IPS DF 4.7 (cell line): ENCODE measurements around the gene SCCPDH.
"Not testable (repeated sequence)": the region's sequence is repeated elsewhere in the genome, so short reads cannot be mapped to it uniquely, and the experiment has no call there.

Experiments
- DNase-seq: peaks from one replicate; pipeline ENCODE4 v3.0.0-alpha.2; 2013; ENCODE audit warnings: low spot score; ENCODE audit errors: extremely low read depth

The SCCPDH gene

GRCh38 chr1:246703581-246703980 lies 20.6 kb upstream of the SCCPDH start:
- no peak for DNase-seq

GRCh38 chr1:246705368-246705767 lies 18.8 kb upstream of the SCCPDH start:
- no peak for DNase-seq

- DNase-seq = no peak
Observed at GRCh38 chr1:246708166-246708565, 16.0 kb upstream of the SCCPDH start.

GRCh38 chr1:246709196-246709595 lies 15.0 kb upstream of the SCCPDH start:
- no peak for DNase-seq

GRCh38 chr1:246709835-246710234 lies 14.4 kb upstream of the SCCPDH start:
- no peak for DNase-seq

- DNase-seq = no peak
Observed at GRCh38 chr1:246711548-246712003, 12.6 kb upstream of the SCCPDH start.

- not testable (repeated sequence) for DNase-seq
Observed at GRCh38 chr1:246712428-246712827, 11.8 kb upstream of the SCCPDH start.

GRCh38 chr1:246719361-246719760 lies 4.8 kb upstream of the SCCPDH start:
- not testable (repeated sequence) for DNase-seq

- not testable (repeated sequence) for DNase-seq
Observed at GRCh38 chr1:246720814-246721213, 3.4 kb upstream of the SCCPDH start.

- no peak for DNase-seq
Observed at GRCh38 chr1:246722720-246723119, 1.5 kb upstream of the SCCPDH start.

- DNase-seq = no peak
Observed at GRCh38 chr1:246724731-246725095, 504 bp downstream of the SCCPDH start.

- DNase-seq = no peak
Observed at GRCh38 chr1:246725191-246725590, 982 bp downstream of the SCCPDH start.

GRCh38 chr1:246726255-246726679 lies 2.1 kb downstream of the SCCPDH start:
- no peak for DNase-seq

GRCh38 chr1:246726881-246727280 lies 2.7 kb downstream of the SCCPDH start:
- DNase-seq = no peak

GRCh38 chr1:246727594-246727993 lies 3.4 kb downstream of the SCCPDH start:
- no peak for DNase-seq

GRCh38 chr1:246728311-246728710 lies 4.1 kb downstream of the SCCPDH start:
- no peak for DNase-seq

- not testable (repeated sequence) for DNase-seq
Observed at GRCh38 chr1:246729040-246729439, 4.8 kb downstream of the SCCPDH start.

GRCh38 chr1:246730839-246731238 lies 6.6 kb downstream of the SCCPDH start:
- DNase-seq = no peak

- DNase-seq = not testable (repeated sequence)
Observed at GRCh38 chr1:246731873-246732272, 7.7 kb downstream of the SCCPDH start.

GRCh38 chr1:246733704-246734103 lies 9.5 kb downstream of the SCCPDH start:
- no peak for DNase-seq

GRCh38 chr1:246734866-246735265 lies 10.7 kb downstream of the SCCPDH start:
- no peak for DNase-seq

GRCh38 chr1:246735735-246736134 lies 11.5 kb downstream of the SCCPDH start:
- no peak for DNase-seq

- no peak for DNase-seq
Observed at GRCh38 chr1:246742396-246742795, 18.2 kb downstream of the SCCPDH start.

- not testable (repeated sequence) for DNase-seq
Observed at GRCh38 chr1:246746155-246746554, 21.9 kb downstream of the SCCPDH start.
